GM23338 (cell line): ENCODE data around the gene EPHA4. TPM values are rescaled to one million over a fixed set of nuclear protein-coding genes. Genes with fewer than 3 reads are reported as not detected.

ENCODE experiments used
- ATAC-seq: fragments of 200-7000 bp; cut with Tn5 transposase; 3 replicates; pipeline ENCODE4 v1.9.1; 2020
- DNase-seq: peaks from one replicate; pipeline ENCODE4 v3.0.0-alpha.2; 2015; ENCODE audit warnings: low spot score
- H2AFZ ChIP-seq: fragments of 200-600 bp; sonication (generic); 2 replicates; pipeline ENCODE4 v1.8.0; 2016; ENCODE audit warnings: antibody characterized with exemption, mild to moderate bottlenecking, moderate library complexity
- H3F3A ChIP-seq: fragments of 200-600 bp; sonication (generic); replicated peaks from 2 replicates; pipeline ENCODE4 v1.8.0; 2017; ENCODE audit warnings: antibody characterized with exemption, mixed run types, low read depth
- H3K27ac ChIP-seq: fragments of 200-600 bp; sonication (generic); 2 replicates; pipeline ENCODE4 v1.6.1; 2016; ENCODE audit warnings: low read depth
- H3K27me3 ChIP-seq: fragments of 200-600 bp; sonication (generic); 2 replicates; pipeline ENCODE4 v1.8.0; 2016; ENCODE audit warnings: mild to moderate bottlenecking, mixed run types, moderate library complexity; ENCODE audit not compliant: insufficient read depth
- H3K36me3 ChIP-seq: fragments of 200-600 bp; sonication (generic); 2 replicates; pipeline ENCODE4 v1.8.0; 2016; ENCODE audit warnings: mild to moderate bottlenecking; ENCODE audit not compliant: insufficient read depth
- H3K4me1 ChIP-seq: fragments of 200-600 bp; sonication (generic); 2 replicates; pipeline ENCODE4 v1.8.0; 2016; ENCODE audit warnings: mild to moderate bottlenecking, moderate library complexity; ENCODE audit not compliant: insufficient read depth
- H3K4me2 ChIP-seq: fragments of 200-600 bp; sonication (generic); 2 replicates; pipeline ENCODE4 v1.7.1; 2017; ENCODE audit warnings: mixed run types
- H3K4me3 ChIP-seq: fragments of 200-600 bp; sonication (generic); 2 replicates; pipeline ENCODE4 v1.6.1; 2016; ENCODE audit warnings: mixed run types
- H3K79me2 ChIP-seq: fragments of 200-600 bp; sonication (generic); replicated peaks from 2 replicates; pipeline ENCODE4 v1.8.0; 2017; ENCODE audit warnings: mild to moderate bottlenecking; ENCODE audit not compliant: insufficient read depth
- H3K9me2 ChIP-seq: fragments of 200-600 bp; sonication (generic); 2 replicates; pipeline ENCODE4 v1.8.0; 2017; ENCODE audit not compliant: insufficient read depth
- H4K20me1 ChIP-seq: fragments of 200-600 bp; sonication (generic); replicated peaks from 2 replicates; pipeline ENCODE4 v1.8.0; 2017; ENCODE audit warnings: mild to moderate bottlenecking; ENCODE audit not compliant: insufficient read depth
- H3K27ac Mint-ChIP-seq: 2 replicates; pipeline ENCODE4 v1.8.0; 2020; ENCODE audit warnings: inconsistent platforms, mild to moderate bottlenecking, moderate library complexity, mixed read lengths
- H3K27me3 Mint-ChIP-seq: 3 replicates; pipeline ENCODE4 v1.8.0; 2022; ENCODE audit warnings: low read depth, mild to moderate bottlenecking, moderate library complexity, mixed read lengths, inconsistent platforms; ENCODE audit not compliant: insufficient read depth, poor library complexity
- H3K36me3 Mint-ChIP-seq: 3 replicates; pipeline ENCODE4 v1.8.0; 2021; ENCODE audit warnings: low read depth, mild to moderate bottlenecking, inconsistent platforms, moderate library complexity, mixed read lengths
- H3K4me1 Mint-ChIP-seq: 3 replicates; pipeline ENCODE4 v1.8.0; 2020; ENCODE audit warnings: mild to moderate bottlenecking, inconsistent platforms, mixed read lengths
- H3K4me3 Mint-ChIP-seq: 3 replicates; pipeline ENCODE4 v1.8.0; 2021; ENCODE audit warnings: moderate library complexity, mild to moderate bottlenecking, inconsistent platforms, mixed read lengths
- H3K9me3 Mint-ChIP-seq: 3 replicates; pipeline ENCODE4 v1.8.0; 2020; ENCODE audit warnings: moderate library complexity, mild to moderate bottlenecking, inconsistent platforms, mixed read lengths
- ETS1 ChIP-seq: IDR thresholded peaks from 2 replicates; pipeline ENCODE4 v1.6.1; 2016; ENCODE audit warnings: antibody characterized with exemption
- EZH2 ChIP-seq: fragments of 200-600 bp; sonication (generic); IDR thresholded peaks from one replicate; pipeline ENCODE4 v1.8.0; 2017; ENCODE audit warnings: antibody characterized with exemption, mild to moderate bottlenecking, low read depth; ENCODE audit not compliant: unreplicated experiment
- JUNB ChIP-seq: IDR thresholded peaks from one replicate; pipeline ENCODE4 v1.6.1; 2016; ENCODE audit warnings: antibody characterized with exemption; ENCODE audit not compliant: unreplicated experiment
- STAT1 ChIP-seq: IDR thresholded peaks from one replicate; pipeline ENCODE4 v1.6.1; 2016; ENCODE audit warnings: antibody characterized with exemption; ENCODE audit not compliant: unreplicated experiment
- ZNF114 ChIP-seq: fragments of 250-450 bp; sonication (Bioruptor Pico); IDR thresholded peaks from 2 replicates; pipeline ENCODE4 v1.5.0; 2020; ENCODE audit warnings: mild to moderate bottlenecking, moderate library complexity
- ZNF462 ChIP-seq: fragments of 250-450 bp; sonication (Bioruptor Pico); IDR thresholded peaks from 2 replicates; pipeline ENCODE4 v1.5.0; 2020; ENCODE audit warnings: mild to moderate bottlenecking, moderate library complexity
- polyA plus RNA-seq: library from polyadenylated mRNA; unstranded; fragments of >200 nt; fragmentation: Nextera tagmentation; extraction: Ambion mirVana; gene quantifications from 2 replicates; pipeline ENCODE4 v1.2.1, GENCODE V29; 2016
- total RNA-seq: library from RNA; depleted of rRNA; stranded (reverse); fragments of >200 nt; shearing (Covaris generic); gene quantifications from 2 replicates; pipeline ENCODE4 v1.2.3, GENCODE V29; 2014

EPHA4 gene
- total and polyA plus RNA-seq, 2 experiments from 2014 or later = 4.1 to 6.2 TPM

- H3F3A ChIP-seq = no peaks in the 10 kb centered on the region
- Mint-ChIP-seq H3K36me3 (no peaks in the 10 kb centered on the region), H3K27ac (no peak overlapping the region), H3K9me3 (no peaks in the 10 kb centered on the region), H3K4me3 (no peak overlapping the region), H3K4me1 (peaks cover 9% of the 10 kb centered on the region), H3K27me3 (no peaks in the 10 kb centered on the region)
- no peak overlapping the region for H2AFZ ChIP-seq
- DNase-seq (no peak), ATAC-seq (no peak)
- no peaks in the 10 kb centered on the region for H3K27me3 ChIP-seq
- H4K20me1 ChIP-seq = 0 out of 2 replicates have a peak, but pooled peaks cover 2% of the 10 kb centered on the region
- H3K79me2 ChIP-seq = no peaks in the 10 kb centered on the region
- H3K4me3 ChIP-seq = no peak overlapping the region
- H3K36me3 ChIP-seq = no peaks in the 10 kb centered on the region
- H3K4me1 ChIP-seq = 0 out of 2 replicates have a peak, but pooled peaks cover 8% of the 10 kb centered on the region
- no peak overlapping the region for H3K27ac ChIP-seq
- TF ChIP-seq ZNF462 (no peak), ZNF114 (CRISPR knock-in tag) (no peak), STAT1 (no peak), EZH2 (no peak), ETS1 (no peak), JUNB (no peak)
- no peaks in the 10 kb centered on the region; the same call in 1 of the 2 replicates for H3K9me2 ChIP-seq
- H3K4me2 ChIP-seq = no peak overlapping the region
These were observed 70.8 kb downstream of the EPHA4 start for GRCh38 chr2:221501210-221501882.
